GM21529 (cell line): ENCODE results near the gene PPM1G.
"Not testable (repeated sequence)": the region's sequence is repeated elsewhere in the genome, so short reads cannot be mapped to it uniquely, and the experiment has no call there.

ENCODE experiments used
- ATAC-seq: cut with Tn5 transposase; IDR thresholded peaks from one replicate; pipeline ENCODE4 v1.9.1; 2021; ENCODE audit not compliant: unreplicated experiment

PPM1G gene

GRCh38 chr2:27409321-27410073 lies at the start of gene PPM1G:
TSS of gene PPM1G (minus strand) at chr2:27409591. CDS start at chr2:27409422, 169 bp downstream.
- ATAC-seq, result peak; percentile 94

GRCh38 chr2:27453968-27454367 lies 44.6 kb upstream of the PPM1G start:
- ATAC-seq, result no peak

- no peak for ATAC-seq
Measured at GRCh38 chr2:27451095-27451494, 41.7 kb upstream of the PPM1G start.

- no peak for ATAC-seq
Measured at GRCh38 chr2:27448381-27448780, 39.0 kb upstream of the PPM1G start.

GRCh38 chr2:27446057-27446456 lies 36.7 kb upstream of the PPM1G start:
- ATAC-seq, result no peak

- ATAC-seq, result no peak
Measured at GRCh38 chr2:27445615-27446014, 36.2 kb upstream of the PPM1G start.

GRCh38 chr2:27445155-27445554 lies 35.8 kb upstream of the PPM1G start:
- no peak for ATAC-seq

- ATAC-seq, result no peak
Measured at GRCh38 chr2:27442920-27443282, 33.5 kb upstream of the PPM1G start.

GRCh38 chr2:27441958-27442919 lies 32.8 kb upstream of the PPM1G start, which contains the start of gene KRTCAP3:
TSS of gene KRTCAP3 (plus strand) at chr2:27442381. CDS start at chr2:27442413, 32 bp downstream.
- ATAC-seq, result no peak

GRCh38 chr2:27441226-27441926 lies 32.0 kb upstream of the PPM1G start:
- no peak for ATAC-seq

- ATAC-seq, result no peak
Measured at GRCh38 chr2:27435628-27436027, 26.2 kb upstream of the PPM1G start.

GRCh38 chr2:27431395-27431794 lies 22.0 kb upstream of the PPM1G start:
- no peak for ATAC-seq

- ATAC-seq, result peak; percentile 65
Measured at GRCh38 chr2:27428978-27429541, 19.7 kb upstream of the PPM1G start.

- peak; percentile 87 for ATAC-seq
Measured at GRCh38 chr2:27428213-27428977, 19.0 kb upstream of the PPM1G start, which contains the start of gene NRBP1. TSS of gene NRBP1 (plus strand) at chr2:27428631. CDS start at chr2:27433274, 4,643 bp downstream.

- ATAC-seq, result no peak
Measured at GRCh38 chr2:27427863-27428212, 18.4 kb upstream of the PPM1G start.

- ATAC-seq, result not testable (repeated sequence)
Measured at GRCh38 chr2:27425039-27425438, 15.6 kb upstream of the PPM1G start.

GRCh38 chr2:27422958-27423357 lies 13.6 kb upstream of the PPM1G start:
- no peak for ATAC-seq

- ATAC-seq, result no peak
Measured at GRCh38 chr2:27421660-27422250, 12.4 kb upstream of the PPM1G start.

GRCh38 chr2:27420996-27421395 lies 11.6 kb upstream of the PPM1G start:
- no peak for ATAC-seq

GRCh38 chr2:27416151-27416550 lies 6.8 kb upstream of the PPM1G start:
- ATAC-seq, result no peak
